Small intestine (tissue), 7 donors: ENCODE results near the gene PLA2G2A. TPM values are rescaled to one million over a fixed set of nuclear protein-coding genes. Genes with fewer than 3 reads are reported as not detected.

Source experiments
- DNase-seq, 2 donors: peaks; one replicate each; pipeline versions ENCODE4 v3.0.0 to v3.0.0-alpha.2; 2013
- FAIRE-seq: peaks from 2 replicates; lab custom pipeline; 2012; peaks lifted over from hg19 to GRCh38; lab: Jason Lieb, UNC
- H3K27ac ChIP-seq, 3 donors: one replicate each; pipeline ENCODE4 v1.5.1; 2013; ENCODE audit warnings: low read length in 2 of 3, mild to moderate bottlenecking in 2 of 3, control low read depth in 1 of 3, inconsistent platforms in 1 of 3, low read depth in 1 of 3, moderate library complexity in 1 of 3
- H3K27me3 ChIP-seq, 3 donors: one replicate each; pipeline ENCODE4 v1.6.1; 2013; ENCODE audit warnings: low read length in 3 of 3, inconsistent platforms in 1 of 3; ENCODE audit not compliant: control insufficient read depth in 3 of 3, insufficient read depth in 3 of 3
- H3K36me3 ChIP-seq, 3 donors: one replicate each; pipeline ENCODE4 v1.6.1; 2013; ENCODE audit warnings: low read length in 3 of 3, inconsistent platforms in 1 of 3, low read depth in 1 of 3, mild to moderate bottlenecking in 1 of 3, moderate library complexity in 1 of 3; ENCODE audit not compliant: control insufficient read depth in 3 of 3, insufficient read depth in 2 of 3
- H3K4me1 ChIP-seq, 3 donors: one replicate each; pipeline ENCODE4 v1.6.1; 2013; ENCODE audit warnings: low read length in 2 of 3, inconsistent platforms in 1 of 3, low read depth in 1 of 3, mild to moderate bottlenecking in 1 of 3, moderate library complexity in 1 of 3; ENCODE audit not compliant: control insufficient read depth in 3 of 3, insufficient read depth in 2 of 3
- H3K4me3 ChIP-seq, 3 donors: one replicate each; pipeline ENCODE4 v1.5.1; 2013; ENCODE audit warnings: low read length in 3 of 3, control low read depth in 1 of 3, inconsistent platforms in 1 of 3, low read depth in 1 of 3, mild to moderate bottlenecking in 1 of 3, moderate library complexity in 1 of 3
- H3K9me3 ChIP-seq, 2 donors: one replicate each; pipeline ENCODE4 v1.6.1; 2013; ENCODE audit warnings: low read depth in 1 of 2, low read length in 1 of 2; ENCODE audit not compliant: control insufficient read depth in 2 of 2, insufficient read depth in 1 of 2
- WGBS, 3 donors: extraction: QIAGEN DNeasy Blood & Tissue Kit; methylation state at CpG; one replicate each; pipeline ENCODE4 v1.1.7; 2013; 5-methylcytosine and 5-hydroxymethylcytosine counted together
- polyA plus RNA-seq, 4 donors: library from polyadenylated mRNA; stranded (reverse) in 3 of 4; unstranded in 1 of 4; fragments of 200-250 nt in 3 of 4; fragments of 120-200 nt in 1 of 4; gene quantifications; one replicate each; pipeline versions ENCODE4 v1.2.1 to v1.2.3, GENCODE V29; 2013
- donor health status: healthy with polysubstance abuse.
- donor health status: control.
- donor health status: control.
- donor health status: Bipolar disorder and iron deficiency.
- donor health status: healthy.

The PLA2G2A gene
- polyA plus RNA-seq, 4 donors, result 83.6 to 1,925 (median 293) TPM

DNA sequence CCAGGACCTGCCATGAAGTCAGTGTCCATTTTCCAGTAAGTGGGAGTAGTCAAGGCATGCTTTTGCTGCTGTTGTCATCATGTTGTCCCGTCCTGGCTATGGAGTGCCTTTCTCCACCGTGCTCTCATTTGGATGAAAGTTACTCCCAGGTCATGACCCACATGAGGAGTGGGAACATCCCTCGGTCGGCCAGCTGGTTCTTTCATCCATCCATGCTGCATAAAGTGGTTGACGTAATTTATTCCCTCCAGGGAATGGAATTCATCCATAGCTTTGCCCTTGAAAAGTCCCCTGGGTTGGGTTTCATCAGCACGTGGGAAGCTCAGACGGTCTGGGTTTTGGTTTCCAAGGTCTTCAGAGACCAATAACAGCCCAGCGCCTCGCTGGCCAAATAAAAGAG lies 11.6 kb downstream of the PLA2G2A start:
- Histone ChIP-seq H3K27me3 (peaks cover 0 to 5% (median 0%) of the 10 kb centered on the region in 3 donors), H3K4me1 (no peaks in the 10 kb centered on the region), H3K9me3 (peaks cover 0 to 4% of the 10 kb centered on the region in 2 donors), H3K27ac (no peak overlapping the region), H3K4me3 (no peak overlapping the region), H3K36me3 (no peaks in the 10 kb centered on the region)
- FAIRE-seq, result no peak
- 73 to 88% (median 82%) methylated on average over 9 of the region's 9 CpGs for WGBS, 3 donors
- no peak for DNase-seq

DNA sequence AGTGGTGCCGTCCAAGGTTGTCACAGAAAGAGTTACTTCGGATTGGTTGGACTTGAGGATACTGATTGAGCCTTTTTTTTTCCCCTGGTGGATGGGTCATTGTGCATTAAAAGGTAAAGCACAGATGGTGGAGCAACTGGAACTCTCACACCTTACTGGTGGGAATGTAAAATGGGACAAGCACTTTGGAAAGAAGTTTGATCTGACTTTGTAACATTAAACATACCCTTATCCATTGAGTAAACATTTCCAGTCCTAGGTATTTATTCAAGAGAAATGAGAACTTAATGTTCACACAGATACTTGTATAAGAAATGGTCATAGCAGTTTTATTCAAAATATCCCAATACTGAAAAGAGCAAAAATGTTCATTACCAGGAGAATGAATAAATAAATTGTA lies 14.9 kb downstream of the PLA2G2A start:
- no peak overlapping the region for H3K4me3 ChIP-seq
- peaks cover 0 to 5% (median 0%) of the 10 kb centered on the region in 3 donors for H3K27me3 ChIP-seq
- peaks cover 0 to 4% of the 10 kb centered on the region in 2 donors for H3K9me3 ChIP-seq
- no peak overlapping the region for H3K27ac ChIP-seq
- 62 to 81% (median 65%) methylated on average over 2 of the region's 2 CpGs for WGBS, 3 donors
- DNase-seq (no peak), FAIRE-seq (no peak)
- H3K36me3 ChIP-seq, result no peaks in the 10 kb centered on the region
- no peaks in the 10 kb centered on the region for H3K4me1 ChIP-seq

DNA sequence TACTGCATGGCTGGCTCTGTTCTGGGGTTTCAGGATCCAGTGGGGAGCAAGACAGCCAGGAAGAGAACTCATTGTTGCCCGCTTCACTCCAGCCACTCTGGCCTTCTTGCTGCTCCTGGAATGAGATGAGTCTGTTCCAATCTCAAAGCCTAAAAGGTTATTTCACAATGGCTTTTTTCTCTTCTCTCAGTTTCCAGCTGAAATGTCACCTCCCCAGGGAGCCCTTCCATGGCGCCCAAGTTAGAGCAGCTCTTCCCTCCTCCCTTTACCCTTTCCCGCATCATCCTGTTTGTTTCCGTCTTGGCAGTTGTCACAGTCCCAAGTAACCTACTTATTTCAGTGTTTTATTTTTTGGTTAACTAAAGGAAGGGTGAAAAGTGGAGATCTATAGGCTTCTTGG lies 15.8 kb downstream of the PLA2G2A start:
- Histone ChIP-seq H3K27me3 (peaks cover 0 to 5% (median 0%) of the 10 kb centered on the region in 3 donors), H3K27ac (no peak overlapping the region), H3K4me1 (no peaks in the 10 kb centered on the region), H3K9me3 (peaks cover 0 to 4% of the 10 kb centered on the region in 2 donors), H3K4me3 (no peak overlapping the region), H3K36me3 (no peaks in the 10 kb centered on the region)
- 93 to 97% (median 96%) methylated on average over 4 of the region's 4 CpGs for WGBS, 3 donors
- FAIRE-seq (no peak), DNase-seq (no peak)

DNA sequence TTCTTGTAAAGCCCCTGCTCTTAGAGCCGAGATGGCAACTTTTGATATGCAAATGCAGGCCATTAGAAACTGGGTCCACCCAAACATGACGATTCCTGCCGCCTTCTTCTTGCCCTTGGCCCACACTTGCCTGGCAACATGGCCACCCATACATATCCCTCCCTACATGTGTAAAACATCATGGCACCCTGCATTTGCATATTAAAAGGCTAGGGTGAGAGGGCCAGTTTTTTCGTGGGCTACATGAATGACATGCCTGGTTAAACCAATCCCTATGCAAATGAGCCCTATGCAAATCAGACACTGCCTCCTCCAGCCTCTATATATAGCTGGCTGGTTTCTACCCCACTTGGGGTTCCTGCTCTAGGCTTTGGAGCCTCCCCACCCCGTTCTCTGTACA lies 18.8 kb downstream of the PLA2G2A start:
- Histone ChIP-seq H3K36me3 (no peaks in the 10 kb centered on the region), H3K27me3 (peaks cover 0 to 5% (median 0%) of the 10 kb centered on the region in 3 donors), H3K4me3 (no peak overlapping the region), H3K4me1 (no peaks in the 10 kb centered on the region), H3K9me3 (peaks cover 0 to 4% of the 10 kb centered on the region in 2 donors), H3K27ac (no peak overlapping the region)
- DNase-seq, result no peak
- WGBS, 3 donors, result 48 to 59% (median 56%) methylated on average over 5 of the region's 5 CpGs
- FAIRE-seq, result no peak

DNA sequence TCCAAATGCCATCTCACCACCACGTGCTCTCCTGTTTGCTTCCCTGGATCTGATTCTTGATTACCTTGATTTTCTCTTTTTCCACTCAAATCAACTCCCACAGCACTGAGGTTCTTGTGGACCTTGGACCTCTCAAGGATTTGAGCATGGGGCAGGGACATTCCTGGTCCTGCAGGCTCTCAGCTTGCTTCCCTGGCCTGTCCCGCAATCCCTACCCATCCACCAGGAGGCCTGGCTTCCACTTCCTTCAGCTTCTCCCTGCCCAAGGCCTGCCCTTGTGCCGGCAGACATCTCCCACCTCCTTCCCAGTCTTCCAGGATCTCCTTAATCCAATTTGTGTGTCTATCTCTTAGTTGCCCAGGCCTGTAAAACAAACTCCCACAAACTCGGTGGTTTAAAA lies 21.6 kb downstream of the PLA2G2A start:
- H3K4me3 ChIP-seq, result no peak overlapping the region
- no peak for FAIRE-seq
- 67 to 73% (median 72%) methylated on average over 4 of the region's 4 CpGs for WGBS, 3 donors
- no peak overlapping the region for H3K27ac ChIP-seq
- H3K9me3 ChIP-seq, result peaks cover 0 to 2% of the 10 kb centered on the region in 2 donors
- H3K4me1 ChIP-seq, result no peaks in the 10 kb centered on the region
- H3K27me3 ChIP-seq, result peaks cover 0 to 4% (median 0%) of the 10 kb centered on the region in 3 donors
- DNase-seq, result no peak
- no peaks in the 10 kb centered on the region for H3K36me3 ChIP-seq

DNA sequence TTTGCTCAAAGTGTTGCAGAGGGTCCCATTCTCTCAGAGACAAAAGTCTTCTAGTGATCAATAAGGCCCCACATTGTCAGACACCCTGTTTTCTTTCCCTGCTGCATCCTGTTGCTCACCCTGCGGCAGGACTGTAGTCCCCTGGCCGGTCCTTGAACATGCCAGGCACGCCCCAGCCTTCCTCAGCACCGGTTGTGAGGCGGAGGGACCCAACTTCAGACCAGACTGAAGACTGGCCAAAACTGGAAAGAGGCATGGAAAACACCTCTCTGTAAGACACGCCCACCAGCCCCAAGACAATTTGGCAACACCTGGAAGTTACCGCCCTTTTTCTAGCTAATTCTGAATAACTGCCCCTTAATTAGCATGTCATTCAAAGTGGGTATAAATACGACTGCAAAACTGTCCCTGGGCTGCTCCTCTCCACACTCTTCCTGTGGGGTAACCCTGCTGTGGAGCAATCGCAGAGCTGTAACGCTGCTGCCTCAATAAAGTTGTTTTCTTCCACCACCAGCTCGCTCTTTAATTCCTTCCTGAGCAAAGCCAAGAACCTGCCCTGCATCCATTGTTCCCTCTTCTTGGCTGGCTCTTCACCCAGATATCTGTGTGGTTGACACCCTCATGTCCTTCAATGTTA lies 23.8 kb downstream of the PLA2G2A start:
- no peaks in the 10 kb centered on the region for H3K4me1 ChIP-seq
- DNase-seq, result no peak
- peaks cover 0 to 2% of the 10 kb centered on the region in 2 donors for H3K9me3 ChIP-seq
- no peak overlapping the region for H3K4me3 ChIP-seq
- FAIRE-seq, result no peak
- H3K27ac ChIP-seq, result no peak overlapping the region
- 71 to 77% (median 75%) methylated on average over 11 of the region's 11 CpGs for whole genome bisulfite sequencing, 3 donors
- peaks cover 0 to 4% (median 0%) of the 10 kb centered on the region in 3 donors for H3K27me3 ChIP-seq
- no peaks in the 10 kb centered on the region for H3K36me3 ChIP-seq

DNA sequence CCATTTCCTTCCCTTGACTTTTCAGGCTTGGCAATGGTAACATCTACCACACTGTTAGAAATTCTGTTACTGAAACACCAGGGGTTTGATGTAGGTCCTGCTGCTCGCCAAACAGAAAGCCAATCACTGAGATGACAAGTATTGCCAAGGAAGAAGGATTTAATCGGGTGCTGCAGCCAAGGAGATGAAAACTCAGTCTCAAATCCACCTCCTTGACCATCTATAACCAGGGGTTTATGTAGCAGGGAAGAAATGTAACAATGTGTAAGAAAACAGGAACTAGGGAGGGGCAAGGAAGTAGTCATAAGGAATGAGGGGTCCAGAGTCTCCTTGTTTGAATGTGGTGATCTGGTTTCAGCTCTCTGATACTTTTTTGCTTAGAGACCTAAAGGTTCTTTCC lies 25.4 kb downstream of the PLA2G2A start:
- FAIRE-seq (no peak), DNase-seq (no peak)
- H3K27me3 ChIP-seq, result peaks cover 0 to 4% (median 0%) of the 10 kb centered on the region in 3 donors
- H3K4me1 ChIP-seq, result no peaks in the 10 kb centered on the region
- WGBS, 3 donors, result 85 to 96% (median 86%) methylated on average over 2 of the region's 2 CpGs
- peaks cover 0 to 2% of the 10 kb centered on the region in 2 donors for H3K9me3 ChIP-seq
- no peak overlapping the region for H3K27ac ChIP-seq
- no peaks in the 10 kb centered on the region for H3K36me3 ChIP-seq
- H3K4me3 ChIP-seq, result no peak overlapping the region

DNA sequence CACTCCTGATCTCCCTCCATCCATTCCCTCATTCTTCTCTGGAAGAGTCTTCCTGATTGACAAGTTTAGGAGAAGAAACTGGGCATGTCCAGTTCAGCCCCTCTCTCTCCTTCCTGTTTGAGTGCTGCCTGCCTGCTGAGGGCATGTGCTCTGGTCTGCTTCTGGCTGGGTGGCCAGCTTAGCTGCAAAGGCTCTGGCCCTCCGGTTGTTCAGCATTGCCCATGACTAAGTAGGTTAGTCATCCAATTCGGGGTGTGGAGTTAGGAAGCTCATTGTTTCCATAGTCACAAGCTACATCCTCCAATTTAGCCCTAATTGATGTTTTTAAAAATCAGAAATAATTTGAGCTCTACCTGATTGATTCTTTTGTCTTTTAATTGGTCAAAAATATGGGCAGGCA lies 30.4 kb downstream of the PLA2G2A start:
- 46 to 54% (median 48%) methylated on average over 2 of the region's 2 CpGs for WGBS, 3 donors
- Histone ChIP-seq H3K27me3 (peaks cover 0 to 4% (median 0%) of the 10 kb centered on the region in 3 donors), H3K4me1 (no peaks in the 10 kb centered on the region), H3K9me3 (peaks cover 0 to 2% of the 10 kb centered on the region in 2 donors), H3K27ac (no peak overlapping the region), H3K36me3 (no peaks in the 10 kb centered on the region), H3K4me3 (no peak overlapping the region)
- FAIRE-seq, result no peak
- no peak for DNase-seq

DNA sequence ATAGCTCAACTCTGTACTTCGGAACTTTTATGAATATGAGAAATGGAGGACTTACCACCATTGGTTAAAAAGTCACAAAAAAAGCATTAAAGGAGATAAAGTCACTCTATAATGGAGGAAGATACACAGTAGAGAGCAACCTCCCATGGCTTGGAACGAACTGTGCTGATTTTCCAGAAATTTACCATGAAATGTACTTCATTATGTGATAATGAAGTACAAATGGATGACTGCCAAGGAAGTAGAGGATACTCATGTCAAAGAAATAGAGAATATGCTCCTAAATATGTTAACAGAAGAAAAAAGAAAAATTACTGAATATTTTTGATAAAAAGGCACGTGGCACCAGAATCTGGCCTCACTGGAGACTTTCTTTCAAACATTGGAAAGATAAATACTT lies 32.4 kb downstream of the PLA2G2A start:
- FAIRE-seq, result no peak
- 65 to 68% (median 66%) methylated on average over 3 of the region's 3 CpGs for WGBS, 3 donors
- Histone ChIP-seq H3K4me3 (no peak overlapping the region), H3K27ac (no peak overlapping the region), H3K9me3 (no peaks in the 10 kb centered on the region), H3K27me3 (no peaks in the 10 kb centered on the region), H3K36me3 (no peaks in the 10 kb centered on the region), H3K4me1 (no peaks in the 10 kb centered on the region)
- no peak for DNase-seq
